KBM-7 (cell line): ENCODE results near the gene IL6ST.

Experiments used
- DNase-seq: peaks from one replicate; pipeline ENCODE4 v3.0.0-alpha.2; 2015
- in situ Hi-C: fragments of 300-500 bp; cut with MboI; formaldehyde crosslinking; loops from 2 replicates; pipeline ENCODE4 v1.14.3; 2020; ENCODE audit warnings: low sequenced_read_pairs, low pct_unique_long_range_greater_than_20kb, mixed read lengths

Gene IL6ST

GRCh38 chr5:55908804-55909203 lies 86.0 kb downstream of the IL6ST start:
- DNase-seq = no peak
- in situ Hi-C loops = loop anchor here (25.0 kb wide), 1 partner anchor 722 kb away; no protein-coding TSS in a partner anchor

- in situ Hi-C loops = loop anchor here (25.0 kb wide), 1 partner anchor 721 kb away; no protein-coding TSS in a partner anchor
- DNase-seq = no peak
These were observed 86.8 kb downstream of the IL6ST start for GRCh38 chr5:55907927-55908326.

GRCh38 chr5:55905251-55905650 lies 89.5 kb downstream of the IL6ST start:
- DNase-seq = no peak
- in situ Hi-C loops = loop anchor here (25.0 kb wide), 1 partner anchor 718 kb away; no protein-coding TSS in a partner anchor

GRCh38 chr5:55904152-55904551 lies 90.6 kb downstream of the IL6ST start:
- DNase-seq = no peak
- in situ Hi-C loops = loop anchor here (25.0 kb wide), 1 partner anchor 717 kb away; no protein-coding TSS in a partner anchor

GRCh38 chr5:55903121-55903701 lies 91.6 kb downstream of the IL6ST start:
- in situ Hi-C loops = loop anchor here (25.0 kb wide), 1 partner anchor 716 kb away; no protein-coding TSS in a partner anchor
- peak; percentile 48 for DNase-seq

- DNase-seq = no peak
- in situ Hi-C loops = loop anchor here (25.0 kb wide), 1 partner anchor 715 kb away; no protein-coding TSS in a partner anchor
These were observed 92.1 kb downstream of the IL6ST start for GRCh38 chr5:55902696-55903095.

- in situ Hi-C loops = loop anchor here (25.0 kb wide), 1 partner anchor 713 kb away; no protein-coding TSS in a partner anchor
These were observed 94.0 kb downstream of the IL6ST start for GRCh38 chr5:55900776-55901175.

GRCh38 chr5:55900068-55900467 lies 94.7 kb downstream of the IL6ST start:
- DNase-seq = no peak
- in situ Hi-C loops = loop anchor here (25.0 kb wide), 1 partner anchor 713 kb away; no protein-coding TSS in a partner anchor

More at GRCh38 chr5:55900776-55901175, 94.0 kb downstream of the IL6ST start:
- DNase-seq = no peak

GRCh38 chr5:55899344-55899743 lies 95.4 kb downstream of the IL6ST start:
- DNase-seq = no peak
- in situ Hi-C loops = no loop called here

GRCh38 chr5:55897905-55898304 lies 96.9 kb downstream of the IL6ST start:
- no peak for DNase-seq
- in situ Hi-C loops = no loop called here

- in situ Hi-C loops = no loop called here
- DNase-seq = no peak
These were observed 97.4 kb downstream of the IL6ST start for GRCh38 chr5:55897206-55897894.

GRCh38 chr5:55896663-55897062 lies 98.1 kb downstream of the IL6ST start:
- DNase-seq = no peak
- in situ Hi-C loops = no loop called here

GRCh38 chr5:55896238-55896637 lies 98.5 kb downstream of the IL6ST start:
- DNase-seq = no peak
- in situ Hi-C loops = no loop called here

- no peak for DNase-seq
- in situ Hi-C loops = no loop called here
These were observed 99.4 kb downstream of the IL6ST start for GRCh38 chr5:55895346-55895745.

GRCh38 chr5:55894135-55894534 lies 100.6 kb downstream of the IL6ST start:
- DNase-seq = no peak
- in situ Hi-C loops = no loop called here

GRCh38 chr5:55892479-55892878 lies 102.3 kb downstream of the IL6ST start:
- DNase-seq = no peak
- in situ Hi-C loops = no loop called here

- no peak for DNase-seq
- in situ Hi-C loops = no loop called here
These were observed 106.6 kb downstream of the IL6ST start for GRCh38 chr5:55888205-55888604.

- DNase-seq = no peak
- in situ Hi-C loops = no loop called here
These were observed 109.4 kb downstream of the IL6ST start for GRCh38 chr5:55885359-55885758.
